ELR (cell line): ENCODE measurements around the gene HBQ1.
"Not testable (repeated sequence)": the region's sequence is repeated elsewhere in the genome, so short reads cannot be mapped to it uniquely, and the experiment has no call there.

ENCODE experiments used
- DNase-seq: peaks from one replicate; pipeline ENCODE4 v3.0.0-alpha.2; 2015; ENCODE audit warnings: low read depth

HBQ1 gene

DNA sequence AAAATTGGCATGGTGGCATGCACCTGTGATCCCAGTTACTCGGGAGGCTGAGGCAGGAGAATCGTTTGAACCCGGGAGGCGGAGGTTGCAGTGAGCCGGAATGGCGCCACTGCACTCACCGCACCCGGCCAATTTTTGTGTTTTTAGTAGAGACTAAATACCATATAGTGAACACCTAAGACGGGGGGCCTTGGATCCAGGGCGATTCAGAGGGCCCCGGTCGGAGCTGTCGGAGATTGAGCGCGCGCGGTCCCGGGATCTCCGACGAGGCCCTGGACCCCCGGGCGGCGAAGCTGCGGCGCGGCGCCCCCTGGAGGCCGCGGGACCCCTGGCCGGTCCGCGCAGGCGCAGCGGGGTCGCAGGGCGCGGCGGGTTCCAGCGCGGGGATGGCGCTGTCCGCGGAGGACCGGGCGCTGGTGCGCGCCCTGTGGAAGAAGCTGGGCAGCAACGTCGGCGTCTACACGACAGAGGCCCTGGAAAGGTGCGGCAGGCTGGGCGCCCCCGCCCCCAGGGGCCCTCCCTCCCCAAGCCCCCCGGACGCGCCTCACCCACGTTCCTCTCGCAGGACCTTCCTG lies at the start of gene HBQ1:
Gene HBQ1 (plus strand): TSS at position 359 of the 575 bp plus-strand sequence. CDS start 28 bp downstream, at position 387.
- peak; percentile 11 for DNase-seq

- DNase-seq = no peak
Measured at GRCh38 chr16:130533-131173, 49.6 kb upstream of the HBQ1 start.

DNA sequence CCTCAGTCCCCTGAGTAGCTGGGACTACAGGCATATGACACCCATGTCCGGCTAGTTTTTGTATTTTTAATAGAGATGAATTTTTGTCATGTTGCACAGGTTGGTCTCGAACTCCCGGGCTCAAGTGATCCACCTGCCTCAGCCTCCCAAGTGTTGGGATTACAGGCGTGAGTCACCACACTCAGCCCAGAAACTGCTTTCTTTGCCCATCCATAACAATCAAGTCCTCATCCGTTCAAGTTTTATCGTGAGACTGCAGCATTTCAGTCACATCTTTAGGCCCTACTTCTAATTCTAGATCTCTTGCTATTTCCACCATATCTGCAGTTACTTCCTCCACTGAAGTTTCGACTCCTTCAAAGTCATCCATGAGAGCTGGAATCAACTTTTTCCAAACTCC lies 48.1 kb upstream of the HBQ1 start:
- no peak for DNase-seq

- no peak for DNase-seq
Measured at GRCh38 chr16:133716-134115, 46.5 kb upstream of the HBQ1 start.

DNA sequence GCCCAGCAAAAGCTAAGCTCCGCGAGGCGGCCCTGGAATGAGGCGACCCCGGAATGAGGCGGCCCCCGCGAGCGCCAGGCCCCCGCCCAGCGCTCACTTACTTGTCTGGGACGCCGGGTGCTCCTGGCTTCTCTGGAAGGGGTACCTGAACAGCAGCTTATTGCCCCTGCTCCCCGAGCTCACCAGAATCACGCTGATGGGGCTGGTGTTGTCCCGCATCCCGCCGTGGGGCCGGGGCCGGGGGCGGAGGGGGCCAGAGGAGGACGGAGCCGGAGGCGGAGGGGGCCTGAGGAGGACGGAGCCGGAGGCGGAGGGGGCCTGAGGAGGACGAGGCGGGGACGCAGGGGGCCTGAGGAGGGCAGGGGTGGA lies 42.2 kb upstream of the HBQ1 start:
- peak; percentile 27 for DNase-seq

GRCh38 chr16:140175-140857 lies 39.9 kb upstream of the HBQ1 start:
- DNase-seq = no peak

- no peak for DNase-seq
Measured at GRCh38 chr16:142405-142967, 37.8 kb upstream of the HBQ1 start.

- no peak for DNase-seq
Measured at GRCh38 chr16:143047-143446, 37.2 kb upstream of the HBQ1 start.

GRCh38 chr16:143456-143855 lies 36.8 kb upstream of the HBQ1 start:
- DNase-seq = no peak

- DNase-seq = no peak
Measured at GRCh38 chr16:144797-145252, 35.4 kb upstream of the HBQ1 start.

GRCh38 chr16:146646-147045 lies 33.6 kb upstream of the HBQ1 start:
- no peak for DNase-seq

GRCh38 chr16:149024-149660 lies 31.1 kb upstream of the HBQ1 start:
- DNase-seq = peak; percentile 31

DNA sequence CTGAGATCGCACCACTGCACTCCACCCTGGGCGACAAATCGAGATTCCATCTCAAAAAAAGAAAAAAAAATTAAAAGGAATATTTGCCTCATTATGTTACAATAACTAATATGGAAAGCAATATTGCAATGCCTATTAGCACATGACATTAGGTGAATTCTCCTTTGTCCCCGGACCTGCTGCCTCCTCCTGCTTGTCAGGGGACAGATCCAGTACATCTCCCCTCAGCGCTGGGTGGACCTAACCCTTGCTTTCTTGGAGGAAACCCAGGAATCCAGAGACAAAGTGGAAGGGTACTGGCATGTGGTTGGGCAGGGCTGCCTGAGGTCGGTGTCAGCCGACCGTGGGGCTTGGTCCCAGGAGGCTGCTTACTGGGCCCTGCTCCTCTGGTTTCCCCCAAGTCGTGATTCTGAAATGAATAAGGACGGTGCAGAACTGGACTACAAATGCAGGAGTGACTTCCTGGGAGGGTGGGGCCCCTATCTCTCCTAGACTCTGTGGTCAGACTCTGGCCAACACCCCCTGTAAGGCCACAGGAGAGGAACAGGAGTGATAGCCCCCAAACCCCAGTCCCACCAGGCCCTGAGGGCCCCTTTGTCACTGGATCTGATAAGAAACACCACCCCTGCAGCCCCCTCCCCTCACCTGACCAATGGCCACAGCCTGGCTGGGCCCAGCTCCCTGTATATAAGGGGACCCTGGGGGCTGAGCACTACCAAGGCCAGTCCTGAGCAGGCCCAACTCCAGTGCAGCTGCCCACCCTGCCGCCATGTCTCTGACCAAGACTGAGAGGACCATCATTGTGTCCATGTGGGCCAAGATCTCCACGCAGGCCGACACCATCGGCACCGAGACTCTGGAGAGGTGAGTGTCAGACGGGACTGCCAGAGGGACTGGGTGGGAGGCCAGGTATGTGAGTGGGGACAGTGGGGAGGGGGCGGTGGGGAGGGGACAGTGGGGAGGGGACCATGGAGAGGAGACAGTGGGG lies 27.8 kb upstream of the HBQ1 start, which contains the start of gene HBZ:
Gene HBZ (plus strand): TSS at position 504 of the 988 bp plus-strand sequence. CDS start 266 bp downstream, at position 770.
- no peak for DNase-seq

DNA sequence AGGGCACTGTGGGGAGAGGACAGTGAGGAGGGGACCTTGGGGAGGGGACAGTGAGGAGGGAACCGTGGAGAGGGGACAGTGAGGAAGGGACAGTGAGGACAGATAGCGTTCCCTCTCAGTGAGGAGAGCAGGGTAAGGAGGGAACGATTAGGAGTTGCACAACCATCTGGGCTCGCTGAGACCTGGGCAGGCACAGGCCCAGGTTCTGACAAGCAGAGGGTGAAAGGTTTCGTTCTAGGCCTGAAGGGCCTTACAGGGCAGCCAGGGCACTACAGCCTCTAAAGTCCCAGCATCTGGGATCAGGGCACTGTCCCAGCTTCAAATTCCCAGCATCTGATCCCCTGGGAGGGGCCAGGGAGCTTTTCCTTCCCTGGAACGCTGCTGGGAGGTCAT lies 27.1 kb upstream of the HBQ1 start:
- not testable (repeated sequence) for DNase-seq

DNA sequence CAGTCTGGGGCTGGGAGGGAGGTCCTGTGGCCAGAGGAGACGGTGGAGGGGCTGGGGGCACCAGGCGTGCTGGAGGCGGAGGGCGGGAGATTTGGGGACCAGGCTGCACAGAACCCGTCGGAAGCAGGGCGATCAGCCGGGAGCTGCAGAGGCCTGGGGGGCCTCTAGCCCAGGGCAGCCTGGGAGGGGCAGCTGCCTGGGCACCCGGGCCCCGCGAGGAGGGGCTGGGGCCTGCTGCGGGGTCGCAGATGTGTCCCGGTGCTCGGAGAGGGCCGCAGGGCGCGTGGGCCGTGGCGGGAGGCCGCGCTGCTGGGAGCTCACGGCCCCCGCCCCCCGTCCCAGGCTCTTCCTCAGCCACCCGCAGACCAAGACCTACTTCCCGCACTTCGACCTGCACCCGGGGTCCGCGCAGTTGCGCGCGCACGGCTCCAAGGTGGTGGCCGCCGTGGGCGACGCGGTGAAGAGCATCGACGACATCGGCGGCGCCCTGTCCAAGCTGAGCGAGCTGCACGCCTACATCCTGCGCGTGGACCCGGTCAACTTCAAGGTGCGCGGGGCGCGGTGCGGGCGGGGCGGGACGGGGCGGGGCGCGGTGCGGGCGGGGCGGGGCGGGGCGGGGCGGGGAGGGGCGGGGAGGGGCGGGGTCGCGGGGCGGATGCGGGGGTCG lies 26.6 kb upstream of the HBQ1 start:
- DNase-seq = not testable (repeated sequence)

DNA sequence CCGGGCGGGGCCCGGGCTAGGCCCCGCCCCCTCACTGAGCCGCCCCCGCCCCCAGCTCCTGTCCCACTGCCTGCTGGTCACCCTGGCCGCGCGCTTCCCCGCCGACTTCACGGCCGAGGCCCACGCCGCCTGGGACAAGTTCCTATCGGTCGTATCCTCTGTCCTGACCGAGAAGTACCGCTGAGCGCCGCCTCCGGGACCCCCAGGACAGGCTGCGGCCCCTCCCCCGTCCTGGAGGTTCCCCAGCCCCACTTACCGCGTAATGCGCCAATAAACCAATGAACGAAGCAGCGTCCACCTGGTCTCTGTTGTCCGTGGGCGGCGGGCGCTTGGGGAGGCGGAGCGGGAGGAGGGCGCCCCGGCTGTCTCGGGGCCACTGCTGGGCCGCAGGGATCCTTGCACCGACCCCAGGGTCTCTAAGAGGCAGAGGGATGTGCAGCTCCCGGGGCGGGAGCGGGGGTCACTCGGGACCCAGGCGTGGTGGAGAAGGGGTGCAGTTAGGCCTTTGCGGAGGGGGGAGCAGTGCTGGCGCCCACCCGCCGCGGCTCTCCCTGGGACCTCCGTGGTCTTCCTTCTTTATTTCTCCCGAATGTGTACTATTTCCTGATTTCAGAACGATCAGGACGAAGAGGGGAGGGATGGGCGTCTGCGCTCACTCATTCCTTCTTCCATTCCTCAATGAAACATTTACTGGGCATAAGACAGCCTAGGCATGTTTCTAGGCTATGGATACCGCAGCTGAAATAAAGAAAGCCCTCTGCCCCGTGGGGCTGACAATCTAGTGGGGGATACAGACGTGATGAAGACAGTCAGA lies 25.8 kb upstream of the HBQ1 start:
- DNase-seq = no peak

- no peak for DNase-seq
Measured at GRCh38 chr16:155031-155398, 25.2 kb upstream of the HBQ1 start.

DNA sequence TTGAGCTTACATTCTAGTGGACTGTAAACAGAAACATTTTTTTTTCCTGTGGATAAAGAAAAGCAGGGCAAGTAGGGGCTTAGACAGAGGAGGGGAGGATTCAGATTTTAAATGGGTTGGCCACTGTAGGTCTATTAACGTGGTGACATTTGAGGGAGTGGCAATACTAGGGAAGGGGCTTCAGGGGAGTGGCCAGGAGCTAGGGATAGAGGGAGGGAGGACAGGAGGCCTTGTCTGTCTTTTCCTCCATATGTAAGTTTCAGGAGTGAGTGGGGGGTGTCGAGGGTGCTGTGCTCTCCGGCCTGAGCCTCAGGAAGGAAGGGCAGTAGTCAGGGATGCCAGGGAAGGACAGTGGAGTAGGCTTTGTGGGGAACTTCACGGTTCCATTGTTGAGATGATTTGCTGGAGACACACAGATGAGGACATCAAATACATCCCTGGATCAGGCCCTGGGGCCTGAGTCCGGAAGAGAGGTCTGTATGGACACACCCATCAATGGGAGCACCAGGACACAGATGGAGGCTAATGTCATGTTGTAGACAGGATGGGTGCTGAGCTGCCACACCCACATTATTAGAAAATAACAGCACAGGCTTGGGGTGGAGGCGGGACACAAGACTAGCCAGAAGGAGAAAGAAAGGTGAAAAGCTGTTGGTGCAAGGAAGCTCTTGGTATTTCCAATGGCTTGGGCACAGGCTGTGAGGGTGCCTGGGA lies 21.0 kb upstream of the HBQ1 start:
- no peak for DNase-seq

GRCh38 chr16:160242-160641 lies 20.0 kb upstream of the HBQ1 start:
- DNase-seq = not testable (repeated sequence)
